ENCODE data around the gene DNMBP.
A peak's percentile ranks its signal among the peaks of the same experiment; 100 is the strongest.

DNMBP gene

GRCh38 chr10:100009793-100010676 is at the start of gene DNMBP:
TSS of gene DNMBP (minus strand) at chr10:100009947. CDS start at chr10:99972124, 37,823 bp downstream.
- peak; percentile 76 for DNase-seq

GRCh38 chr10:100057948-100058347 is 48.2 kb upstream of the DNMBP start:
- DNase-seq = no peak

- DNase-seq = no peak
Observed at GRCh38 chr10:100053686-100054460, 44.1 kb upstream of the DNMBP start.

GRCh38 chr10:100046021-100046486 is 36.3 kb upstream of the DNMBP start:
- peak; percentile 73 for DNase-seq

GRCh38 chr10:100045592-100045991 is 35.8 kb upstream of the DNMBP start:
- DNase-seq = no peak

- DNase-seq = no peak
Observed at GRCh38 chr10:100043796-100044195, 34.0 kb upstream of the DNMBP start.

- DNase-seq = no peak
Observed at GRCh38 chr10:100043344-100043743, 33.6 kb upstream of the DNMBP start.

- DNase-seq = no peak
Observed at GRCh38 chr10:100041306-100042002, 31.7 kb upstream of the DNMBP start.

GRCh38 chr10:100038561-100039071 is 28.9 kb upstream of the DNMBP start:
- no peak for DNase-seq

GRCh38 chr10:100037758-100038315 is 28.1 kb upstream of the DNMBP start:
- DNase-seq = no peak

- DNase-seq = no peak
Observed at GRCh38 chr10:100036850-100037249, 27.1 kb upstream of the DNMBP start.

- DNase-seq = no peak
Observed at GRCh38 chr10:100033766-100034418, 24.1 kb upstream of the DNMBP start.

GRCh38 chr10:100027416-100027815 is 17.7 kb upstream of the DNMBP start:
- no peak for DNase-seq

- no peak for DNase-seq
Observed at GRCh38 chr10:100025576-100025975, 15.8 kb upstream of the DNMBP start.

- no peak for DNase-seq
Observed at GRCh38 chr10:100024748-100025147, 15.0 kb upstream of the DNMBP start.

GRCh38 chr10:100022403-100022802 is 12.7 kb upstream of the DNMBP start:
- DNase-seq = no peak

- no peak for DNase-seq
Observed at GRCh38 chr10:100021322-100021721, 11.6 kb upstream of the DNMBP start.

- peak; percentile 47 for DNase-seq
Observed at GRCh38 chr10:100020886-100021253, 11.1 kb upstream of the DNMBP start.

GRCh38 chr10:100020142-100020885 is 10.6 kb upstream of the DNMBP start:
- peak; percentile 49 for DNase-seq

- no peak for DNase-seq
Observed at GRCh38 chr10:100019787-100020141, 10.0 kb upstream of the DNMBP start.

- DNase-seq = peak; percentile 77
Observed at GRCh38 chr10:100014071-100014762, 4.5 kb upstream of the DNMBP start.
